ENCODE data around the gene EVI5L. TPM values are rescaled to one million over a fixed set of nuclear protein-coding genes. Genes with fewer than 3 reads are reported as not detected.
A peak's percentile ranks its signal among the peaks of the same experiment; 100 is the strongest.

The EVI5L gene
- total RNA-seq, 1 donor from 2014 or later, result 17.2 TPM

DNA sequence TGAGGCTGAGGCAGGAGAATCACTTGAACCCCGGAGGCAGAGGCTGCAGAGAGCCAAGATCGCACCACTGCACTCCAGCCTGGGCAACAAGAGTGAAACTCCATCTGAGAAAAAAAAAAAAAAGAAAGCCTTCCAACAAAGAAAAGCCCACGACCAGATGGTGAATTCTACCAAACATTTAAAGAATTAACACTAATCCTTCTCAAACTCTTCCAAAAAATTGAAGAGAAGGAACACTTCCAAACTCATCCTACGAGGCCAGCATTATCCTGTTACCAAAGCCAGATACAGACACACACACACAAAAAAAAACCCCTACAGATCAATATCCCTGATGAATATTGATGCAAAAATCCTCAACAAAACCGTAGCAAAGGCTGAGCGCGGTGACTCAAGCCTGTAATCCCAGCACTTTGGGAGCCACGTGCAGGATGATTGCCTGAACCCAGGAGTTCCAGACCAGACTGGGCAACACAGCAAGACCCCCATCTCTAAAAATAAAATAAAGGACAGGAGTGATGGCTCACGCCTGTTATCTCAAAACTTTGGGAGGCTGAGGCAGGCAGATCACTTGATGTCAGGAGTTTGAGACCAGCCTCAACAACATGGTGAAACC is 6.2 kb upstream of the EVI5L start:
- Histone ChIP-seq H3K27ac (no peak overlapping the region), H3K4me3 (no peak overlapping the region), H3K36me3 (no peaks in the 10 kb centered on the region), H3K27me3 (no peaks in the 10 kb centered on the region), H3K4me1 (peaks cover 2% of the 10 kb centered on the region), H3K9me3 (no peaks in the 10 kb centered on the region)
- intact Hi-C loops (cut with DNase I), result no loop called here
- TF ChIP-seq POLR2AphosphoS5 (IDR thresholded peaks at IDR 0.05; ENCODE audit: insufficient read depth in 1 of 2, low read depth in 1 of 2), result no peak
- no peak for TF ChIP-seq POLR2A (IDR thresholded peaks at IDR 0.05)
- no peak for TF ChIP-seq CTCF (IDR thresholded peaks at IDR 0.05)
- no peak for DNase-seq (ENCODE audit: extremely low spot score in 2 of 2)

DNA sequence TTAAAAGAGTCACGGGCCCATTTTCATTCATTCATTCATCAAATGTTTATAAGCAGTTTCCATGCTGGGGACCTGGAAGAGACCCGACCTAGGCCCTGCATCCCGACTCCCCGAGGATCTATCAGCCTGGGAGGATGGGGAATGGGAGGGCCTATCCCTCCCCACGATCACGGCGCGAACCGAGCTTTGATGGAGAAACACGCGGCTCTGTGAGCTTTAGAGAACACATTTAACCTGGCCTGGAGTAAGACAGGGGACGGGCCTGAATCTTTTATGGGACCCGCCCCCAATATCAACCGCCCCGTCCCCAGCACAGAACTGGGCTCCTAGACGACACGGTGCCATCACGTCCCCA is 875 bp upstream of the EVI5L start:
- H3K27me3 ChIP-seq, result no peaks in the 10 kb centered on the region
- peaks cover 38% of the 10 kb centered on the region for H3K4me1 ChIP-seq
- intact Hi-C loops (cut with DNase I), result no loop called here
- no peak overlapping the region for H3K27ac ChIP-seq
- TF ChIP-seq POLR2AphosphoS5 (IDR thresholded peaks at IDR 0.05; ENCODE audit: insufficient read depth in 1 of 2, low read depth in 1 of 2) (no peak), POLR2A (IDR thresholded peaks at IDR 0.05) (no peak), CTCF (IDR thresholded peaks at IDR 0.05) (no peak)
- no peak for DNase-seq (ENCODE audit: extremely low spot score in 2 of 2)
- H3K9me3 ChIP-seq, result no peaks in the 10 kb centered on the region
- H3K36me3 ChIP-seq, result no peaks in the 10 kb centered on the region
- peak overlapping the region; percentile 84 to 90 for H3K4me3 ChIP-seq

GRCh38 chr19:7830272-7830771 is 304 bp downstream of the EVI5L start:
- Histone ChIP-seq H3K4me3 (peak overlapping the region; percentile 84 to 90), H3K9me3 (no peaks in the 10 kb centered on the region), H3K4me1 (peaks cover 40% of the 10 kb centered on the region), H3K27ac (peak overlapping the region; percentile 44), H3K36me3 (no peaks in the 10 kb centered on the region), H3K27me3 (no peaks in the 10 kb centered on the region)
- intact Hi-C loops (cut with DNase I), result no loop called here
- DNase-seq (ENCODE audit: extremely low spot score in 2 of 2), result no peak
- TF ChIP-seq POLR2AphosphoS5 (IDR thresholded peaks at IDR 0.05; ENCODE audit: insufficient read depth in 1 of 2, low read depth in 1 of 2), result no peak
- no peak for TF ChIP-seq POLR2A (IDR thresholded peaks at IDR 0.05)
- no peak for TF ChIP-seq CTCF (IDR thresholded peaks at IDR 0.05)

DNA sequence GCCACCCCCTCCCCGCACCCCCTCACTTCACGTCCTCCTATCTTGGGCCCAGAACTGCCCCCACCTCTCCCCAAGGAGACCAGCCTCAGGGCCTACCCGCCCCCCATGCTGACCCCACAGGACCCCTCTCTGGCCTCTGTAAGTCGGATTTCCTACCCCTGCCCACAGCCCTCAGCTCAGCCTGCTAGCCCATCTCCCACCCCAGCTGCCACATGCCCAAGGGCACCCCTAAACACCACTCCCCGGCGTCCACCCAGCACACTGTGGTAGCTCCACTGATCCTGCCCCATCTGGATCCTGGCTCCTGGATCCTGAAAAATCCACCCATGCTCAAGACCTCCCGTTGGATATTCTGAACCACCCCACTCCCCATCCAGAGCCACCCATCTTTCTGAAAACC is 805 bp downstream of the EVI5L start:
- TF ChIP-seq POLR2A (IDR thresholded peaks at IDR 0.05), result no peak
- TF ChIP-seq POLR2AphosphoS5 (IDR thresholded peaks at IDR 0.05; ENCODE audit: insufficient read depth in 1 of 2, low read depth in 1 of 2), result no peak
- no peak for TF ChIP-seq CTCF (IDR thresholded peaks at IDR 0.05)
- H3K27me3 ChIP-seq, result no peaks in the 10 kb centered on the region
- intact Hi-C loops (cut with DNase I), result no loop called here
- H3K9me3 ChIP-seq, result no peaks in the 10 kb centered on the region
- H3K27ac ChIP-seq, result peak overlapping the region; percentile 44
- DNase-seq (ENCODE audit: extremely low spot score in 2 of 2), result no peak
- H3K4me3 ChIP-seq, result peak overlapping the region; percentile 84 to 90
- H3K4me1 ChIP-seq, result peaks cover 40% of the 10 kb centered on the region
- H3K36me3 ChIP-seq, result no peaks in the 10 kb centered on the region

GRCh38 chr19:7831452-7831851 is 1.4 kb downstream of the EVI5L start:
- TF ChIP-seq POLR2A (IDR thresholded peaks at IDR 0.05) (no peak), POLR2AphosphoS5 (IDR thresholded peaks at IDR 0.05; ENCODE audit: insufficient read depth in 1 of 2, low read depth in 1 of 2) (no peak), CTCF (IDR thresholded peaks at IDR 0.05) (no peak)
- no peak overlapping the region for H3K4me3 ChIP-seq
- H3K4me1 ChIP-seq, result peaks cover 40% of the 10 kb centered on the region
- no peaks in the 10 kb centered on the region for H3K9me3 ChIP-seq
- no peaks in the 10 kb centered on the region for H3K27me3 ChIP-seq
- no peaks in the 10 kb centered on the region for H3K36me3 ChIP-seq
- no peak overlapping the region for H3K27ac ChIP-seq
- no peak for DNase-seq (ENCODE audit: extremely low spot score in 2 of 2)
- intact Hi-C loops (cut with DNase I), result no loop called here
